Activated T-cell treated with anti-CD3 and anti-CD28 coated beads, Interleukin-2, amount 50 U/mL, for 1 hour (primary cell): ENCODE results near the gene SRGAP2.
"Not testable (repeated sequence)": the region's sequence is repeated elsewhere in the genome, so short reads cannot be mapped to it uniquely, and the experiment has no call there.

ENCODE experiments used
- DNase-seq: peaks from one replicate; pipeline ENCODE4 v3.0.0-alpha.2; 2020

SRGAP2 gene

DNA sequence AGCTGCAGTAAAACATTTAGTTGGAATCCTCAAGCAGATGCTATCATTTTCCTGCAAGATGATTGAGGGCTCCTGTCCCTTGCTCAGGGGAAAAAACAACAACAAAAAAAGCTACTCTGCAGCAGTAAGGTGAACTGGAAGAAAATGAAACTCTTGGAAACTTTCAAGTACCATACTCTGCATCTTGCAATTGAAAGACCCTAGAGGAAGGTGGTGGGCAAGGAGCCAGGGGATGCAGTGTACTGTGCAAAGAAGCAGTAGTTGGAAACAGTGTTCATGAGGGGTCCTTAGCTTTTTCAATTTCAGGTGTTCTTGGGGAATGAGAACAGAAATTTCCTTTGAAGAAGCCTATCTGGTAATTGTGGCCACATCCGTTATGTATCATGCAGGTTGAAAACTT, 7.5 kb downstream of the SRGAP2 start:
- not testable (repeated sequence) for DNase-seq

DNA sequence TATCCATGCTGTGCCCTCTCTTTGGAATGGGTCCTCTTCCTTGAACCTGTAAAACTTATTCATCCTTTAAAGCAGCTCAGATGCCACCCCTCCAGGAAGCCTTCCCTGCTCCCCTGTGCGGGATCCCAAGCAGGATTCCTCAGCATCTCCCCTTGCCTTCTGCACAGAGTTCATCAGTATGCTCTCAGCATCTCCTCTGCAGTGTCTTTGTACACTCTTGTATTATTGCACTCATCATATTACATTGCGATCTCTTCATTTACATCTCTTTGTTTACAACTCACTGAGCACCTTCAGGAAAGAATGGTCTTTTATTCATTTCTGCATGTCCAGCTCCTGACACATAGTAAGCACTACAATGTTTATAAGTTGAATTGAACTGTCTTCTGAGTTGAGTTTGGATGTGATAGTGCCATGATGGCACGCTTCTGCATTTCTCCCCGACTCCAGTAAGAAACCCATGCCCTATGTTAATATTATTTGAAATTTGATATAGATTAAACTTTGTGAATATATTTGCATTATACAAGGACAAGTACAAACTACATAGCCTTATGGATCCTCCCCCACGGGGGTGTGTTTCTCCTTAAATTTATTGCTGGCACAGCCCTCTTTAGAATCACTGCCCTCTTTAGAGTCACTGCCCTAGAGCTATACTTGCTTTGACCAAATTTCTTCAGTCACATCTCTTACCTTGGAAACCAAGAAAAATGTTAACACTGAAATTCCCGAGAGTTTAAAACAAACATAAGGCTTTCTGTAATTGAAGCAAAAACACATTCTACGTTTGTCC, 12.5 kb downstream of the SRGAP2 start:
- not testable (repeated sequence) for DNase-seq

GRCh38 chr1:206218285-206218684, 14.9 kb downstream of the SRGAP2 start:
- not testable (repeated sequence) for DNase-seq

GRCh38 chr1:206218765-206219164, 15.4 kb downstream of the SRGAP2 start:
- DNase-seq, result not testable (repeated sequence)

DNA sequence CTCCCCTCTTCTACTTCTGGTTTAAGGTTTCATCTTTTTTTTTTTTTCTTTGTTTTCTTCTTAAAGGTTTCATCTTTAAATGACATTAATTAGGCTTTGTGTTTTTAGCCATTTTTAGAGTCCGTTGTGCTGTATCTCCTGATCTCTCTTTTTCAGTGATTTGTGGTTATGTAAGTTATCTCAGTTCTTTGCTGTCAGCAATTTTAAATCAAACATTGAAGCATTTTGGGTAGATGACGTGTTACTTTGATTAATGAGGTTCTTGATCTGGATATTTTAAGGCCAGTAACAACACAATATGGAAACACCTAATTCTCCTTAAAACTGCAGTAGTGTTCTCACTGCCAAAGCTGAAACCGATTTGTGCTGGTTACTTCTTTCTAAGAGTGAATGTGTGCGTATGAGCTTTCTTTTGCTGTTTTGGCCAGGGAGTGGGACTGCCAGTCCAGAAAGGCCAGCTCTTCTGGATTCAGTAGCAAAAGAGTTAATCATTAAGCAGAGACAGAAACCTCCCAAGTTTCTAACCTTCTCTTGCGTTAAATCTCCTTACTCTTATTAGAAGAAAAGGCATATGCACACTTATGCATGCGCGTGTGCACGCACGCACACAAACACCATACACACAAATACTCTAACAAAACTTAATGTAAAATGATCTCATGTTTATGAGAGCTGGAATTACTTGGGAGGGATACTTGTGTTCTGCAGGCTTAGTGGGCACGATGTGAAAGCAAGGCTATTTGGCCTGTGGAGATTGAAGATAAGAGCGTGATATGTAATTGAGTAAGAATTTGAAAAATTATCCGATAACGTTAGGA, 16.4 kb downstream of the SRGAP2 start:
- DNase-seq, result not testable (repeated sequence)

DNA sequence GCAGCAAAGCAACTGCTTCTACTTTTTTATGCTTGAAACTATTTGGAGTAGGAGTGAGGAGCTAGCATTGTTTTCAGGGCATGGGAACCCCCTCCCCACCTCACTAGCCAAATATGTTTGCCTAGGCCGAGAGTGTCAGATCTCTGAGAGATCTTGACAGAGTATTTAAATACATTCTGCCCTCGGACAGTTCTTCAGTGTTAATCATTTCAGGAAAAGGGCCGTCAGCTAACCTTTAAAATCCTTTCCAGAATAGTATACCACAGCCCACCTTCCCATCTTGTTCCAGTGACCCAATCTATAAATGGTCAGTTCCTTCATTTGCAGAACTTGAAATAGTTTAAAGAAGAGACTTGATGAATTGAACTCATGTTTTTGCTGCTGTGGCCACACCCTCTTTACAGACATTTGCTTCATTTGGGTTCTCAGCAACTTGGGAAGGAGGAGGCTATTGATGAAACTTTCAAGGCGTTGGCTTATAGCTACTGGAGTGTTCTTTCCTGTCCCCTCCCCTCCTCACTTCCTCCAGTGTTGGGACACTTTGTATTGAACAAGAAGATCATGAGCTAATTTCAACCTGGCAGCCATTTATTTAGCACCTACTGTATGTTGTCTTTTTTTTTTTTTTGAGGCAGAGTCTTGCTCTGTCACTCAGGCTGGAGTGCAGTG, 17.1 kb downstream of the SRGAP2 start:
- DNase-seq, result not testable (repeated sequence)

- DNase-seq, result not testable (repeated sequence)
Measured at GRCh38 chr1:206221585-206221984, 18.2 kb downstream of the SRGAP2 start.

DNA sequence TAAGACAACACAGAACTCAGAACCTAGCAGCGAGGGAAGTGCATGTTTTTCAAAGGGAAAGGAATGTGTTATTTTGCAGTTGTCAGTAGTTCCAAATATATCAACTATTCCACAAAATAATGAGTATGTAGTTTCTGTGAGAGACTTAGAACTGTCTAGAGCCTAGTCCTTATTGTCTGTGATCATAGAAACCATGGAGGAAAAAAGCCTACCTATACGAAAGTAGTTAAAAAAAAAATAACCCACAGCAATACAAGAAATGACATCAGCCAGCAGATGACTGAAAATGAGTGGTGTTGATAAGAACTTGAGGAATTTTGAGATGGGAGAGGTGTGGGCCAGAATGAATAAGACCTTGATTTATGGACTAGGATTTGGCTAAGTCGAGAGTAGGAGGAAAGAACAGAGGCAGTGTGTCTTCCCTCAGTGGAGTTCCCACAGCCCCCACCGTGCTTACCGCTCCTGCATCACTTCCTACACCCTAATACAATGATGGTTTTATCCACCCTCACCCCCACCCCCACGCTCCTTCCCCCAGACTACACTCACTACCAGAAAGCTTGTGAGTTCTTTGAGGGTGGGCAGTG, 20.9 kb downstream of the SRGAP2 start:
- not testable (repeated sequence) for DNase-seq

DNA sequence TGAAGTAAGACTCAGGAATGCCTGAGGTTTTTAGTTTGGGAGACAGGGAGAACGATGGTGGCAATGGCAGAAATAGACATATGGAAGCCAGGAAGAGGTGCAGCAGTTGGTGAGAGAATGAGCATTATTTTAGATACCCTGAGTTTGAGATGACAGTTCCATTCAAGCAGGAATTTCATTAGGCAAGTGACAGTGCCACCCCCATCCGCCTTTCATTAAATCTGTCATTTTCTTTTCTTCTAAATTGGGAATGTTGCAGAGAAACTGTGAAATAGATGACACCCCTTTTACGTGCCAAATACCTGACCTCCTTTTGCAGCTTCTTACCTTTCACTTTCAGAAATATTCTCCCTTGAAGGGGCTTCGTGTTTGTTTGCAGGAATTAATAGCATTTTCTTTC, 22.0 kb downstream of the SRGAP2 start:
- not testable (repeated sequence) for DNase-seq

DNA sequence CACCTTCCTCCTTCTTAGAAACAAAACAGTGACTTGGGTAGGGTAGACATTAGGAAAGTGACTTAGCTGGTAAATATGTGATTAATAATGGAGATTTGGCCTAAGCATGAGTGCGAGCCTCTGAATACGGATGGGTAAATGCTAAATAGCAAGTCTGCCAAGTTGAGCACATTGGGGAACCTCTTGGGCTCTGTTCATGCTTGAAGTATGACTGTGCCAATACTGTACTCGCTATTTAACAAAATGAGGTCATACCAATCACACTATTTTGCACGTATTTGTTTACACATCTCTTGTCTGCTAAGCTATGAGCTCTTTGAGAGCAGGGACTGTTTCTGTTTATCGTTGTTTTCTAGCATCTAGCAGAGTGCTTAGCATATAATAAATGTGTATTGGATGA, 23.5 kb downstream of the SRGAP2 start:
- DNase-seq, result not testable (repeated sequence)

DNA sequence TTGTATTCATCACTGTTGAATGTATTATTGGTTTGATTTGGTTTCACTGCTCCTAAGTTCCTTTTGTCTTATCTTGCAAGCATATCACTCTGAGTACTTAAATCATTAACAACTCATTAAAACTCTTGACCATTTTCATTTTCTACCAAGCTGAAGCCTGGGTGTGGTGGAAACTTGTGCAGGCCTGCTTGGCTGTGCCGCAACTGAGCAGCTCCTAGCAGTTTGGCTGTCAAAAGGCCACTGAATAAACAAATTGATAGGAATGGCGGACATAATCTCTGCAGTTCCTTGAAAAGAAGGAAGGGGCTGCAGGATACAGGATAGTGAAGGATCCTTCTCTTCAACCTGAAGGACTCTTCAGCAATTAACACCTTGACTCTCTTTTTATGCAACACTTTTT, 25.9 kb downstream of the SRGAP2 start:
- DNase-seq, result not testable (repeated sequence)

- DNase-seq, result not testable (repeated sequence)
Measured at GRCh38 chr1:206231989-206232388, 28.6 kb downstream of the SRGAP2 start.

GRCh38 chr1:206232970-206233645, 29.8 kb downstream of the SRGAP2 start:
- DNase-seq, result not testable (repeated sequence)

- not testable (repeated sequence) for DNase-seq
Measured at GRCh38 chr1:206234189-206234916, 31.0 kb downstream of the SRGAP2 start.

- DNase-seq, result not testable (repeated sequence)
Measured at GRCh38 chr1:206235190-206235589, 31.8 kb downstream of the SRGAP2 start.

GRCh38 chr1:206240288-206240687, 36.9 kb downstream of the SRGAP2 start:
- DNase-seq, result not testable (repeated sequence)

GRCh38 chr1:206243335-206243734, 40.0 kb downstream of the SRGAP2 start:
- DNase-seq, result not testable (repeated sequence)

- not testable (repeated sequence) for DNase-seq
Measured at GRCh38 chr1:206245479-206245878, 42.1 kb downstream of the SRGAP2 start.

- not testable (repeated sequence) for DNase-seq
Measured at GRCh38 chr1:206246129-206246886, 43.0 kb downstream of the SRGAP2 start.

- not testable (repeated sequence) for DNase-seq
Measured at GRCh38 chr1:206250953-206251681, 47.8 kb downstream of the SRGAP2 start.
